ENCODE data around the gene SMIM1.

The SMIM1 gene

GRCh38 chr1:3777078-3777547 lies 4.6 kb downstream of the SMIM1 start:
- DNase-seq (ENCODE audit: low read depth in 2 of 2), result no peak

- DNase-seq (ENCODE audit: low read depth in 2 of 2), result no peak
Observed at GRCh38 chr1:3777647-3778589, 5.4 kb downstream of the SMIM1 start.

DNA sequence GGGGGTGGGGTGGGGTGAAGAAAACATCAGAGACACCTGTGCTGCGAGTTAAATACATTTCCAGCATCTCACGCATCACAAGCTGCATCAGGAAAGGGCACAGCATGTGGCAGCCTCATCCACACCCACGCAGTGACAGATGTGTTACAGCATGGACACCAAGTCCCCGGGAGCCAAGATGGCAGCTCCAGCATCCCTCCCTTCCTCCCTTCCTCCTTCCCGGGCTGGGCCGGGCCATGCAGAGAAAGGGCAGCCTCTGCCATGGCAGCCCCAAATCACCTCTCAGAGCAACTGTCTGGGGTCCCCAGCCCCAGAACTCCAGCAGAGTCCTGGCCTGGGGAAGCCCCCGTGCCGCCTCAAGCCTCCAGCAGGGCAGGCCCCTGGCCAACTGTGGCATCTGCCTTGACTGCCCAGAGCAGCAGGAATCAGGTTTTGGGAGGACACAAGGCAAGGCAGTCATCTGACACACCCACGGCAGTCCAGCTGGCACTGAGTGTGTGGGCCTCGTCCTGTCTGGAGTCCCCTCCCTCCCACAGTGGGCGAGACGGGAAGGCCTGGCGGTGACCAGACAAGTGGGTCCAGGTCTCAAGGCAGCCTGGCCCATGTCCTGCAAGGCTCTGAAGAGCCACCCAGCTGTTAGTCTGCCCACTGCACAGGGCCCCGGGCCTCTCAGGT lies 6.2 kb downstream of the SMIM1 start:
- DNase-seq (ENCODE audit: low read depth in 2 of 2), result no peak

DNA sequence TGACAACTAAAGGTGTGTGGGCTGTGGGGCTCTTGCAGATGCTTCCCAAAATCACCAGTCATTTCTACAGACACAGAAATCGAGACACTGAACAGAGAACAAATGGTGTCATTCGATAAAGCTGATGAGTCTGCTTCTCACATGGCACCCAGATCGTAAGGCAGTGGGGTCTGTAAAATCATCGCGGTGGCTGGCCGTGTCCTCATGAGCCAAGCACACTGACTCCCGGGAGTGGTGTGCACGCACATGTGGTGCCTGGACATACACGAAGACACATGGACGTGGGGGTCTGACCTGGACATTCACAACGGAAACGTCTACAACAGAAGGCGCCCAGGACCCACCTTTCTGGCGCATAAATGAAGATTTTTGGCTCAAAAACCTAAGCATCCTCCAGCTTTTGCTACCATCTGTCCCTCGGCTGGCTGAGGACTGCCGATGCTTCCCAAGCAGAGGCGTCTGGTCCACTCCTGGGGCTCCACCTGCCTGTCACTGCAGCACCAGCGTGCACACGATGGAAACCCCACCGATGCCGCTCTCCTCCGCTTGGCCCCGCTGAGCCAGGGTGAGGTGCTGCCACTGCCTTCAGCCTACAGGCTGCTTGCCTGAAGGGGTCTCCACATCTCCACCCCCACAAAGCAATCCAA lies 6.8 kb downstream of the SMIM1 start:
- no peak for DNase-seq (ENCODE audit: low read depth in 2 of 2)

DNA sequence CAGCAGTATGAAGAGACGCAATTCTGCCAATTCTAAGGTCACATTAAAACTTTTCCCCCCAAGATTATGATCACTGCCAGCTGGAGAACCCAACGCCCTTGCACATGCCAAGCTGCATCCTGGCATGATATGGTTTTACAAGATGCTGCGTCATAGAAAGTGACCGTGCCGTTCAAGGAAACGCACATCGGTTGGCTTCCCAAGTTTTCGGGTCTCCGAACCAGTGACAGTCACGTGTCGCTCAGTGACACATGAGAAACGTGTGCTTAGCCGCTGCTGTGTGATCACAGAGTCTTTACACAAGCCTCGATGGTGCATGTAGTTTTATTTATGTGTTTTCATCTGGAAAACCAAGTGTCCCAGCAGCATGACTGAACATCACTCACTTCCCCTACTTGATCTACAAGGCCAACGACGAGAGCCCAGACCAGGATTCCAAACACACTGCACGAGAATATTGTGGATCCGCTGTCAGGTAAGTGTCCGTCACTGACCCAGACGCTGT lies 7.4 kb downstream of the SMIM1 start:
- DNase-seq (ENCODE audit: low read depth in 2 of 2), result no peak

DNA sequence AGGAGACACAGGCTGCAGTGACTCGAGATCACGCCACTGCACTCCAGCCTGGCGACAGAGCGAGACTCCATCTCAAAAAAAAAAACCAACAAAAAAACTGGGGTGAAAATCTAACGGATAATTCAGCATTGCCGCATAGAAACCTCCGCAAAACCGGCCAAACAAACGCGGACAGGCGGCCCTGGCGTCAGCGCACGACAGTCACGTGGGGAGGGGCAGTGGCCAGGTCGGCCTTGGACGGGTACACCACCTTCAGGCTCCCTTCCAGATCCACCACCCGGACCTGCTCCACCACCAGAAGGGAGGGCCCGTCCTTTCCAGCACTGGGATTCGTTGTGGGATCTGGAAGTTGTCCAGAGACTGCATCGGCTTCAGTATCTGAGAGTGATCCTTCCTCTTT lies 8.4 kb downstream of the SMIM1 start:
- DNase-seq (ENCODE audit: low read depth in 2 of 2), result no peak

DNA sequence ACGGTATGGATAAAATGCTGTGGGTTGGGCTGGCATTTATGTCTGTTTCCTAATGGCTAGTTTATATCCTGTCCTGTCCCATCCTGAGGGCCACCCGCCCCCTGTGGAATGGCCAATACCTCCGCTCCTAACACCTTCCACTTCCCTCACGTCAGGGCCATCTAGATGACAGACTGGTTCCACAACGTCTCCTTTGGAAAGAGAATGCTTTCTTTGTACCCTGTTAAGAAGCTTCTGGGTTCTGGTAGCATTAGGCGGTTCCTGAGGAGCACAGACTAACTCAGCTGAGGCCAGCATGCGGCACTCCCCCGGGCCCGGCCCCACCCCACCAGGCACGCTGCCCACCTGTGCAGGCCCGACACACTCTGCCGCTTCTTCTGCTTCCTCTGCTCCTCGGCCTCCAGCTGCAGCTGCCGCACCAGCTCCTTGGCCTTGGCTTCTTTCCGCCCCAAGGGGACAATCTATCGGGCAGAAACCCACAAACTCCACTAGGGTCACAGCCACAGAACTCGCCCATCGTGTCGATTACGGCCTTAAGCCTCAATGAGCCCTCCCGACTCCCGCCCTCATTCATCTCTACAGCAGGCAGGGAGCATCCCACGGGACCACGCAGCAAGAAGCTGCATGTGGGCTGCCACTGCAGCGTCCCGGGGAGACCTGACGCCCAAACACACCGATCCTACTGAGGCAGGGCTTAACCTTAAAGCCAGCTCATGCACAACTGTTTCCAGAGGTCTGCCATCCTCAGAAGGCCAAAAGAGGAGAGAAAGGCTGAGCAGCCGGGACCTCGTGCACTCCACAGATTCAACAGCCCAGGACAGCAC lies 11.3 kb downstream of the SMIM1 start:
- no peak for DNase-seq (ENCODE audit: low read depth in 2 of 2)

DNA sequence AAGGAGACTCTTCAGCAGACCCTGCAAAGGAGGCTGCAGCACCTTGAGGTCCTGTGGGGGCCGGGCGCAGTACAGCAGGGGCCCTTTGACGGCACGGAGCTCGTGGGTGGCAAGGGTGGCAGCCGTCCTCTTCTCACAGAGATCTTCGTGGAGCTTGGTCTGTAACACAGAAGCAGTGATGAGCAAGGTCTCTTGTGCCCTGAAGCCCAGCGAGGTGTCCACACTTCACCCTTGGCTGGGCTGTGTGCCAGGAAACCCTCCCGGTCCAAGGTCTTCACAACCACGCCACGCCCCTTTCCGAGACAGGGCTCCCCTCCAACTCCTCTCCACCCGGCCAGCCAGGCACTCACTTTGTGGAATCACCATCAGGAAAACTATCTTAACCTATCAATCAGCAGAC lies 12.5 kb downstream of the SMIM1 start:
- no peak for DNase-seq (ENCODE audit: low read depth in 2 of 2)

DNA sequence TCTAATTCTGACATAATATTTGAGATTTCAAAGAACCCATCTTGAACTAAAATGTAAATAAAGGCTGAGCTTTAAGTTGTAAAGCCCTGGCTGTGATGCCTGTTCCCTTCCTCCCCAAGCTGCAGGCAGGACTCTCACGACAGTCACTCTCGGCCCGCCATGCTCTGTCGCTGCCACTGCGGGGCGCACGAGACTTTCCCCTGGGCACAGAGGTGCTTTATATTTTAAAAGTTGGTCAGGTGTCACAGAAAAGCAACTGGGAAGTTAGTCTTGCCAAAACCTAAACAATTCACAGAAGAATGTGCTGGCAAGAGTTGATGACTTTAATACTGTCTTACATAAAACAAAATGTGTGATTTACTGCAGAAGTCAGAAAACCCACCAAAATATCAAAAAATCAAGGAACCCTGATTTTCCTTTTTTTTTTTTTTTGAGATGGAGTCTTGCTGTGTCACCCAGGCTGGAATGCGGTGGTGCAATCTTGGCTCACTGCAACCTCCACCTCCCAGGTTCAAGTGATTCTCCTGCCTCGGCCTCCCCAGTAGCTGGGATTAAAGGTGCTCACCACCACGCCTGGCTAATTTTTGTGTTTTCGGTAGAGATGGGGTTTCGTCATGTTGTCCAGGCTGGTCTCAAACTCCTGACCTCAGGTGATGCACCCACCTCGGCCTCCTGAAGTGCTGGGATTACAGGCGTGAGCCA lies 13.1 kb downstream of the SMIM1 start:
- no peak for DNase-seq (ENCODE audit: low read depth in 2 of 2)

- DNase-seq (ENCODE audit: low read depth in 2 of 2), result no peak
Observed at GRCh38 chr1:3786468-3787348, 14.2 kb downstream of the SMIM1 start.

DNA sequence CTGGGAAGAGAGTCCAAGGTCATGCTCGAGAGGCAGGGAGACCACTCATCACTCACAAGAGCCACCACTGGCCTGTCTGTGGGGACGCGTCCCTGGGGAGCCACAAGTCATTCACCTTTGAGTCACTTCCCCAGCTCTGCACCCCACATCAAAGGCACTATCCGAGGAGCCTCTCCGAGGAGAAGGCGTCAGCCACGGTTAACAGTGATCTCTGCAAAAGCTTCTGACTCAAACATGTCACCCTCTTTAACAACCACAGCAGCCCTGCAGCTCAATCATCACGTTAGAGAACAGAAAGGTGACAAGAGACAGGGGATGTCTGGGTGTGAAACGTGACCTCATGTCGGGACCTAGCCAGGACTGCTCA lies 14.8 kb downstream of the SMIM1 start:
- DNase-seq (ENCODE audit: low read depth in 2 of 2), result no peak

DNA sequence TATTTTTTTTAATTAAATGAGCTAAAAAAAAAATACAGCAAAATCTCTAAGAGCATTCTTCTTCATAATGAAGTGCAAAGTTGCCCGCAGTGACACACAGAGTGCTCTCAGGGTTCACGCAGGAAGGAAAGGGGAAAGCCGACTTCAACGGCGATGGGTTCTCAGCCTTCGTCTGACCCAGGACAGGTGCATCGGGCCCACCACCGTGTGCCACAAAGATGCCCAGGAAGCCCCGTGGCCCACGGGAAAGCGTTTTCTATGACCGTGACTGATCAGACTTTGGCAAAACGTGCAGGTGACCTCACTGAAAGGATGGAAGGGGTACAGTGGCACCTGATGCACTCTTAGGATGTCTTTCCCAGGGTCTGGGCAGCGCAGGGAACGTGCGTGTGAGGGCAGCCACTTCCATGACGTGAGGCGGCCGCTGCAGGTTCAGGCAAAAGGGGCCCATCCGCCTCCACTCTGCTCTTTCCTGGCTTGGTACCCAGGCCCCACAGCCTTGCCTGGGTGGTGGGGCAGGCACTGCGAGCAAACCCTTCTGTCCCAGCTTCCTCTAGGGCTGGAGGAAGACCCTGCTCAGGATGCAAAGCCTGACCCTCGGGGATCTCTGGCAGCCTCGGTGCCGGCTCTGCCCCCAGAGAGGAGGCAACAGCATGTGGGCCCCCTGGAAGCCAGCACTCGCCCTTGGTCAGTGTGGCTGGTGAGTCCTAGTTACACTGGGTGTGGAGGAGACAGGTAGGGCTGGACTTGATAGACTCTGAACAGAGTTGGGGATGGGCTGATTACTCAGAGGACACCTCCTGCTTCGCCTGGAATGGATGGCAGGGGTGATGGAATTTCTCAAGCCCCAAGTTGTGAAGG lies 15.4 kb downstream of the SMIM1 start:
- no peak for DNase-seq (ENCODE audit: low read depth in 2 of 2)

DNA sequence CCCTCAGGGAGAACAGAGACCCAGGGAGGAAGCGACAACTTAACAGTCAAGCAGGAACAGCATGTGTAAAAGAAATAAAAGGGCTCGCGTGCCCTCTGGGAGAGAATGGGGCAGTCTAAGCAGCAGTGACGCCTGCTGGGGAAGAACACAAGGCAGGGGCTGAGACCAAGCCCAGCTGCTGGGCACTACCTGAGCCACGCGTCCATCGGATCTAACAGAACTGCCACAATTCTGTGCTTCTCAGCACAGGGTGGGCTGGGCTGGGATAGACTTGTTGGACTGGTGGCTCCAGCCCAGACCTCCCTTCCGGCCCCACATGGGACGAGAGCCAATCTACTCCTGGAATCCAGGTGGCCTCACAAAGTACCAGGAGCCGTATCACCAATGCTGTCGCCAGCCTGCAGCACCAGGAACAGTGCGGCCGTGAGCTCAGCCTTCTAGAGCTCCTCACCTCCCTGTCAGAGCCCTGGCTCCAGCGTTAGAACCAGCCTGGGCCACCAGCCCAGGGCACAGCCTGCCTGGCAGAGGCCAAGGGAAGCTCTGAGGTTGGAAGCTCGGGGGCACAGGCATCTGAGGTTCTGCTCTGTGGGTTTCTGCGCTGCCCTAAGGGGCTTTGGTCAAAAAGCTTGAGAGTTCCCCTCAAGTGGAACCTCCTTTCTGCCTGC lies 16.3 kb downstream of the SMIM1 start:
- DNase-seq (ENCODE audit: low read depth in 2 of 2), result no peak

DNA sequence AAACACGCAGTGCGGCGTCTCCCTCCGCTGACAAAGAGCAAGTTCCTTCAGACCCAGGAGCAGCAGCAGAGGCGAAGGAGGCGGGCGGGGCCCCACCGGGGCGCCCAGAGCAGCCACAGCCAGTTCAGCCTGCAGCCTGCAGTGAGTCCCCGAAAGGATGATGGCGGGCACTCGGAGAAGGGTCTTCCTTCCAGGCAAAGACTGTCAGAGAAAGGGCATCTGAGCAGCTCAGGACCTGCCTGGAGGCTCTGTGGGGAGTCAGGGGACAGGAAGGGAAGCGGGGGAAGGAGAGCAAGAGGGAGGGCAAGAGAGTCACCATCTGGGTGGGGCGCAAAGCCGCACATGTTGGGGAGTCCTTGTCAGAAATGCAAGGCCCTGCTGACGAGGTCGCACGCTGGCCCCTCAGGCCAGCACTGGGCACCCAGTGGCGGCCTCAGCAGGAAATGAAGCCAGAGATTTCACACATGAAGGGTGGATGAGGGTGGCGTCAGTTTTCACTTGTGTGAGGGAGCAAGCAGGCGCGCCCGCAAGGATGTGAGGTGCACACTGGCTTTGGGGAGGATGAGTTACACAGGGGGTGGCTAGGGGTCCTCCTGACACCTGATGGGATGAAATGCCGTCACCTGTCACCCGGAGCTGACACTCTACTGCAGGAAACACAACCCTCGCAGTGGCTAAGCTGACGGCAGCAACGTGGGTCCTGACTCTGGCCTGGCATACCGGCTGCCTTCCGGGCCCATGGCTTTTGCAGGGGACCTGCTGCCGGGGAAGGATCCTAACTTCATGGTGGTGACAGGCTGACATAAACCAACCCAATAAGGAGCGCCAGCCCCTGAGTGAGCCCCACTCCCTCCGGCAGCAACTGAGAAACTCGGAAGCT lies 17.1 kb downstream of the SMIM1 start:
- DNase-seq (ENCODE audit: low read depth in 2 of 2), result no peak

- no peak for DNase-seq (ENCODE audit: low read depth in 2 of 2)
Observed at GRCh38 chr1:3790500-3790923, 18.0 kb downstream of the SMIM1 start.

GRCh38 chr1:3790952-3791351 lies 18.4 kb downstream of the SMIM1 start:
- DNase-seq (ENCODE audit: low read depth in 2 of 2), result no peak

Data from stimulated activated CD4-positive, alpha-beta T cell treated with anti-CD3 and anti-CD28 coated beads, Interleukin-1b, Interleukin-23, amount 100 ng/mL, for 1 hour (primary cell).